H1 (cell line): ENCODE data around the gene SLC6A17. TPM values are rescaled to one million over a fixed set of nuclear protein-coding genes. Genes with fewer than 3 reads are reported as not detected.
A peak's percentile ranks its signal among the peaks of the same experiment; 100 is the strongest.

Experiments used
- BACH1 ChIP-seq: IDR thresholded peaks from 2 replicates; pipeline ENCODE4 v1.6.1; 2012; ENCODE audit warnings: low read length, improper control_type of control experiment
- KDM4A ChIP-seq: IDR thresholded peaks from one replicate; pipeline ENCODE4 v1.7.1; 2012; ENCODE audit warnings: low read depth, mild to moderate bottlenecking, moderate library complexity, low read length, inconsistent platforms; ENCODE audit not compliant: severe bottlenecking
- RNF2 ChIP-seq: fragments of 200-900, 300-1000 bp; sonication (generic); IDR thresholded peaks from 2 replicates; pipeline ENCODE4 v1.7.1; 2016; ENCODE audit warnings: borderline replicate concordance, low read depth, mild to moderate bottlenecking, antibody characterized with exemption, low read length; ENCODE audit not compliant: poor library complexity, severe bottlenecking; ENCODE audit errors: missing control alignments
- TAF1 ChIP-seq: IDR thresholded peaks from 2 replicates; pipeline ENCODE4 v1.6.1; 2011; ENCODE audit warnings: mild to moderate bottlenecking, low read depth, low read length
- polyA plus RNA-seq, 7 experiments: library from polyadenylated mRNA; depleted of rRNA in 3 of 7; stranded (reverse) in 5 of 7; unstranded in 2 of 7; fragments of >200 nt in 5 of 7; fragments of 200-250 nt in 2 of 7; gene quantifications; 1 replicate in 5 of 7; 2 replicates in 1 of 7; 4 replicates in 1 of 7; pipeline versions ENCODE4 v1.2.1 to v1.2.3, GENCODE V29; 2011 to 2013; ENCODE audit warnings: missing spikeins in 2 of 7, mixed read lengths in 2 of 7
- total RNA-seq: library from RNA; stranded (reverse); fragmentation: NEBNext Ultra II Directional; extraction: Animal tissue kit (Norgen Biotek cat#: 25700); gene quantifications from 2 replicates; pipeline ENCODE4 v1.2.1, GENCODE V29; 2021
- TF ChIP-seq, protein P1 (sequence below): fragments of 300-600 bp; sonication (generic); IDR thresholded peaks from 2 replicates; pipeline ENCODE4 v1.7.1; 2012; ENCODE audit warnings: low read length, moderate library complexity, mild to moderate bottlenecking, inconsistent platforms; ENCODE audit not compliant: insufficient replicate concordance
- TF ChIP-seq, protein P2 (sequence below): IDR thresholded peaks from 2 replicates; pipeline ENCODE4 v1.6.1; 2012; ENCODE audit warnings: inconsistent platforms

SLC6A17 gene
- total and polyA plus RNA-seq, 2 of the 8 experiments (the other 6 are each of a cell fraction or from before 2014, with no cell fraction given) = 0.15 to 0.28 TPM

DNA sequence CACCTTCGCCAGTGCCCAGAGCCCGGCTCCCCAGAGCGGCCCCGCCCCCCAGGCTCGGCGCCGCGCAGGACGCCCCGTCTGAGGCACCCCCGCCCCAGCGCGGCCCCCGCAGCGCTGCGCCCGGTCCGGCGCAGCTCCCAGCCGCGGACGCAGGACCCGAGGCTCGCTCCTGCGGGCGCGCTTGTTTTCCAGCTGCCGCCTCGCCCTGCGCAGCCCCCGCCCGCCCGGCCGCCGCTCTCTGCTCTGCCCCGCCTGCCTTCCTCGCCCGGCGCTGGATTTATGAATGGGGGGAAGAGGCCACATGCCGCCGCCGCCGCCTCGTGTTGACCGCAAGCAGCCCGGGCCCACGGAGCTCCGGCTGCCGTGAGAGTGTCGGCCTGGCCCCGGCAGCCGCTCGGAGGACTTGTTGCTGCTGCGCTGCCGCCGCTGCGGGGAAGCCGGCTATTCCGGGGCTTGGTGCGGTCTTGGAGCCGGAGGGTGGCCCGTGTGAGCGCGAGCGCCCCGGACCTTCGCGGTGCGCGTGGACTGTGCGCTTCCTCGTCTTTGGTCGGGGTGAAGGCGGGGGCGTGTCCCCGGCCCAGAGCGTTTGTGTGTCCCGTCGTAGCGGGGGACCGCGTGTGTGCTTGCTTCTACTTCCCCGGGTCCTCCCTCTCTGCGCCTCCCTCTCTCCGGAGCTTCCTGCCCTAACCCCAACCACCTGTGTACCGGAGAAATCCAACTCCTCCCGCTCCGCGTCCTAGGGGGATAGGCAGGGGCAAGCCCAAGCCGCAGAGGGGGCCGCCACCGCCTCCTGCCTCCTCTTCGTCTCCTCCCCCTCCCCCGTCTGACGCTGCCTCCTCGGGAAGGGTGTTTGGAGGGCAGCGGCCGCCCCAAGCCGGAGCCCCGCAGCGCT, 60.6 kb downstream of the SLC6A17 start (continued):
- TF ChIP-seq, protein P1, sequence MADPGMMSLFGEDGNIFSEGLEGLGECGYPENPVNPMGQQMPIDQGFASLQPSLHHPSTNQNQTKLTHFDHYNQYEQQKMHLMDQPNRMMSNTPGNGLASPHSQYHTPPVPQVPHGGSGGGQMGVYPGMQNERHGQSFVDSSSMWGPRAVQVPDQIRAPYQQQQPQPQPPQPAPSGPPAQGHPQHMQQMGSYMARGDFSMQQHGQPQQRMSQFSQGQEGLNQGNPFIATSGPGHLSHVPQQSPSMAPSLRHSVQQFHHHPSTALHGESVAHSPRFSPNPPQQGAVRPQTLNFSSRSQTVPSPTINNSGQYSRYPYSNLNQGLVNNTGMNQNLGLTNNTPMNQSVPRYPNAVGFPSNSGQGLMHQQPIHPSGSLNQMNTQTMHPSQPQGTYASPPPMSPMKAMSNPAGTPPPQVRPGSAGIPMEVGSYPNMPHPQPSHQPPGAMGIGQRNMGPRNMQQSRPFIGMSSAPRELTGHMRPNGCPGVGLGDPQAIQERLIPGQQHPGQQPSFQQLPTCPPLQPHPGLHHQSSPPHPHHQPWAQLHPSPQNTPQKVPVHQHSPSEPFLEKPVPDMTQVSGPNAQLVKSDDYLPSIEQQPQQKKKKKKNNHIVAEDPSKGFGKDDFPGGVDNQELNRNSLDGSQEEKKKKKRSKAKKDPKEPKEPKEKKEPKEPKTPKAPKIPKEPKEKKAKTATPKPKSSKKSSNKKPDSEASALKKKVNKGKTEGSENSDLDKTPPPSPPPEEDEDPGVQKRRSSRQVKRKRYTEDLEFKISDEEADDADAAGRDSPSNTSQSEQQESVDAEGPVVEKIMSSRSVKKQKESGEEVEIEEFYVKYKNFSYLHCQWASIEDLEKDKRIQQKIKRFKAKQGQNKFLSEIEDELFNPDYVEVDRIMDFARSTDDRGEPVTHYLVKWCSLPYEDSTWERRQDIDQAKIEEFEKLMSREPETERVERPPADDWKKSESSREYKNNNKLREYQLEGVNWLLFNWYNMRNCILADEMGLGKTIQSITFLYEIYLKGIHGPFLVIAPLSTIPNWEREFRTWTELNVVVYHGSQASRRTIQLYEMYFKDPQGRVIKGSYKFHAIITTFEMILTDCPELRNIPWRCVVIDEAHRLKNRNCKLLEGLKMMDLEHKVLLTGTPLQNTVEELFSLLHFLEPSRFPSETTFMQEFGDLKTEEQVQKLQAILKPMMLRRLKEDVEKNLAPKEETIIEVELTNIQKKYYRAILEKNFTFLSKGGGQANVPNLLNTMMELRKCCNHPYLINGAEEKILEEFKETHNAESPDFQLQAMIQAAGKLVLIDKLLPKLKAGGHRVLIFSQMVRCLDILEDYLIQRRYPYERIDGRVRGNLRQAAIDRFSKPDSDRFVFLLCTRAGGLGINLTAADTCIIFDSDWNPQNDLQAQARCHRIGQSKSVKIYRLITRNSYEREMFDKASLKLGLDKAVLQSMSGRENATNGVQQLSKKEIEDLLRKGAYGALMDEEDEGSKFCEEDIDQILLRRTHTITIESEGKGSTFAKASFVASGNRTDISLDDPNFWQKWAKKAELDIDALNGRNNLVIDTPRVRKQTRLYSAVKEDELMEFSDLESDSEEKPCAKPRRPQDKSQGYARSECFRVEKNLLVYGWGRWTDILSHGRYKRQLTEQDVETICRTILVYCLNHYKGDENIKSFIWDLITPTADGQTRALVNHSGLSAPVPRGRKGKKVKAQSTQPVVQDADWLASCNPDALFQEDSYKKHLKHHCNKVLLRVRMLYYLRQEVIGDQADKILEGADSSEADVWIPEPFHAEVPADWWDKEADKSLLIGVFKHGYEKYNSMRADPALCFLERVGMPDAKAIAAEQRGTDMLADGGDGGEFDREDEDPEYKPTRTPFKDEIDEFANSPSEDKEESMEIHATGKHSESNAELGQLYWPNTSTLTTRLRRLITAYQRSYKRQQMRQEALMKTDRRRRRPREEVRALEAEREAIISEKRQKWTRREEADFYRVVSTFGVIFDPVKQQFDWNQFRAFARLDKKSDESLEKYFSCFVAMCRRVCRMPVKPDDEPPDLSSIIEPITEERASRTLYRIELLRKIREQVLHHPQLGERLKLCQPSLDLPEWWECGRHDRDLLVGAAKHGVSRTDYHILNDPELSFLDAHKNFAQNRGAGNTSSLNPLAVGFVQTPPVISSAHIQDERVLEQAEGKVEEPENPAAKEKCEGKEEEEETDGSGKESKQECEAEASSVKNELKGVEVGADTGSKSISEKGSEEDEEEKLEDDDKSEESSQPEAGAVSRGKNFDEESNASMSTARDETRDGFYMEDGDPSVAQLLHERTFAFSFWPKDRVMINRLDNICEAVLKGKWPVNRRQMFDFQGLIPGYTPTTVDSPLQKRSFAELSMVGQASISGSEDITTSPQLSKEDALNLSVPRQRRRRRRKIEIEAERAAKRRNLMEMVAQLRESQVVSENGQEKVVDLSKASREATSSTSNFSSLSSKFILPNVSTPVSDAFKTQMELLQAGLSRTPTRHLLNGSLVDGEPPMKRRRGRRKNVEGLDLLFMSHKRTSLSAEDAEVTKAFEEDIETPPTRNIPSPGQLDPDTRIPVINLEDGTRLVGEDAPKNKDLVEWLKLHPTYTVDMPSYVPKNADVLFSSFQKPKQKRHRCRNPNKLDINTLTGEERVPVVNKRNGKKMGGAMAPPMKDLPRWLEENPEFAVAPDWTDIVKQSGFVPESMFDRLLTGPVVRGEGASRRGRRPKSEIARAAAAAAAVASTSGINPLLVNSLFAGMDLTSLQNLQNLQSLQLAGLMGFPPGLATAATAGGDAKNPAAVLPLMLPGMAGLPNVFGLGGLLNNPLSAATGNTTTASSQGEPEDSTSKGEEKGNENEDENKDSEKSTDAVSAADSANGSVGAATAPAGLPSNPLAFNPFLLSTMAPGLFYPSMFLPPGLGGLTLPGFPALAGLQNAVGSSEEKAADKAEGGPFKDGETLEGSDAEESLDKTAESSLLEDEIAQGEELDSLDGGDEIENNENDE = no peak
- TF ChIP-seq, protein P2, sequence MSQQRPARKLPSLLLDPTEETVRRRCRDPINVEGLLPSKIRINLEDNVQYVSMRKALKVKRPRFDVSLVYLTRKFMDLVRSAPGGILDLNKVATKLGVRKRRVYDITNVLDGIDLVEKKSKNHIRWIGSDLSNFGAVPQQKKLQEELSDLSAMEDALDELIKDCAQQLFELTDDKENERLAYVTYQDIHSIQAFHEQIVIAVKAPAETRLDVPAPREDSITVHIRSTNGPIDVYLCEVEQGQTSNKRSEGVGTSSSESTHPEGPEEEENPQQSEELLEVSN = peak; percentile 88
- peak; percentile 43 for TF ChIP-seq RNF2
- peak; percentile 28 for TF ChIP-seq KDM4A
- TF ChIP-seq TAF1 = peak; percentile 3; the same call in 1 of the 2 replicates
- TF ChIP-seq BACH1 = no peak
